GM12878 (cell line): Measurements from ENCODE around the gene PRRX1. TPM values are rescaled to one million over a fixed set of nuclear protein-coding genes. Genes with fewer than 3 reads are reported as not detected.

Experiments
- ATAC-seq: fragments of 200-7000 bp; cut with Tn5 transposase; 3 replicates; pipeline ENCODE4 v1.9.1; 2020; ENCODE audit warnings: mild to moderate bottlenecking, moderate library complexity
- BruUV-seq: library from RNA; stranded (reverse); fragments of 400-500 nt; replicated peaks from 2 replicates; lab custom pipeline; 2021; lab: Mats Ljungman, UMichigan
- CTCF ChIA-PET: fragments of 300-600 bp; sonication (Branson Sonifier 250); formaldehyde crosslinking; extraction: SDS; loops from one replicate; lab custom pipeline; 2021; ENCODE audit warnings: inconsistent platforms; lab: Yijun Ruan, JAX
- POLR2A ChIA-PET: fragments of 350-600 bp; formaldehyde crosslinking; extraction: SDS; loops from one replicate; lab custom pipeline; 2021; ENCODE audit warnings: inconsistent platforms; lab: Charles Lee
- RAD21 ChIA-PET: fragments of 300-600 bp; sonication (Branson Sonifier 250); formaldehyde crosslinking; loops from one replicate; lab custom pipeline; 2023; ENCODE audit warnings: antibody characterized with exemption; ENCODE audit not compliant: unreplicated experiment; lab: Charles Lee
- SMC1A ChIA-PET: fragments of 300-600 bp; sonication (Branson Sonifier 250); formaldehyde crosslinking; loops from one replicate; lab custom pipeline; 2023; ENCODE audit not compliant: unreplicated experiment, uncharacterized antibody; lab: Charles Lee
- DNase-seq: peaks from one replicate; pipeline ENCODE4 v3.0.0-alpha.2; 2011; ENCODE audit warnings: low read depth, low spot score
- FAIRE-seq: peaks from 3 replicates; lab custom pipeline; 2011; peaks lifted over from hg19 to GRCh38; lab: Jason Lieb, UNC
- H2AFZ ChIP-seq: 2 replicates; pipeline ENCODE4 v1.6.0; 2011; ENCODE audit warnings: low read depth, low read length, control low read depth; ENCODE audit not compliant: control insufficient read depth
- H3K27ac ChIP-seq: 2 replicates; pipeline ENCODE4 v1.5.1; 2011; ENCODE audit warnings: control low read depth; ENCODE audit not compliant: control insufficient read depth, insufficient read depth
- H3K27me3 ChIP-seq, 2 experiments: replicated peaks in 1 of 2; 2 replicates each; pipeline versions ENCODE4 v1.6.0 to v1.6.1; 2011; ENCODE audit warnings: low read length in 1 of 2; ENCODE audit not compliant: control insufficient read depth in 2 of 2, insufficient read depth in 2 of 2
- H3K36me3 ChIP-seq, 2 experiments: 2 replicates each; pipeline ENCODE4 v1.5.1; 2011; ENCODE audit warnings: low read length in 1 of 2; ENCODE audit not compliant: control insufficient read depth in 2 of 2, insufficient read depth in 2 of 2
- H3K4me1 ChIP-seq: 2 replicates; pipeline ENCODE4 v1.6.1; 2011; ENCODE audit warnings: mild to moderate bottlenecking, low read length, moderate library complexity, mixed read lengths; ENCODE audit not compliant: control insufficient read depth, insufficient read depth
- H3K4me2 ChIP-seq: 2 replicates; pipeline ENCODE4 v1.6.0; 2011; ENCODE audit warnings: control low read depth; ENCODE audit not compliant: control insufficient read depth, insufficient read depth
- H3K4me3 ChIP-seq: fragments of 200-600 bp; sonication (generic); 2 replicates; pipeline ENCODE4 v1.5.1; 2016
- H3K79me2 ChIP-seq: 2 replicates; pipeline ENCODE4 v1.6.0; 2011; ENCODE audit warnings: low read length; ENCODE audit not compliant: control insufficient read depth, insufficient read depth
- H3K9ac ChIP-seq: 2 replicates; pipeline ENCODE4 v1.8.0; 2011; ENCODE audit warnings: low read length, control low read depth, mixed read lengths; ENCODE audit not compliant: control insufficient read depth, insufficient read depth
- H3K9me3 ChIP-seq: replicated peaks from 3 replicates; pipeline ENCODE4 v1.5.1; 2011; ENCODE audit warnings: mild to moderate bottlenecking, low read length; ENCODE audit not compliant: control insufficient read depth, insufficient read depth
- H4K20me1 ChIP-seq: 2 replicates; pipeline ENCODE4 v1.6.0; 2011; ENCODE audit not compliant: control insufficient read depth, insufficient read depth
- EGR1 ChIP-seq, 2 experiments: IDR thresholded peaks; 1 replicate in 1 of 2; 2 replicates in 1 of 2; pipeline ENCODE4 v1.6.1; 2011 to 2012; ENCODE audit warnings: low read depth in 2 of 2, low read length in 2 of 2, borderline replicate concordance in 1 of 2, mild to moderate bottlenecking in 1 of 2, moderate library complexity in 1 of 2
- FOXM1 ChIP-seq: IDR thresholded peaks from 2 replicates; pipeline ENCODE4 v1.6.1; 2012; ENCODE audit warnings: low read depth, mild to moderate bottlenecking, inconsistent platforms, low read length, moderate library complexity
- GATAD2B ChIP-seq: fragments of 450-650 bp; conservative IDR thresholded peaks from 2 replicates; pipeline ENCODE4 v1.6.1; 2017; ENCODE audit warnings: low read depth, mild to moderate bottlenecking, moderate library complexity
- KAT2A ChIP-seq: conservative IDR thresholded peaks from 2 replicates; pipeline ENCODE4 v1.6.1; 2011; ENCODE audit warnings: low read depth, low read length; ENCODE audit not compliant: control insufficient read depth
- NFYA ChIP-seq: IDR thresholded peaks from 2 replicates; pipeline ENCODE4 v1.6.1; 2011; ENCODE audit warnings: low read depth, mild to moderate bottlenecking, low read length, improper control_type of control experiment, borderline replicate concordance
- NFYB ChIP-seq: IDR thresholded peaks from 2 replicates; pipeline ENCODE4 v1.6.1; 2011; ENCODE audit warnings: low read depth, mild to moderate bottlenecking, low read length, improper control_type of control experiment, moderate library complexity; ENCODE audit not compliant: insufficient read depth
- in situ Hi-C: fragments of 300-500 bp; cut with MboI; formaldehyde crosslinking; loops from 9 replicates; pipeline ENCODE4 v1.14.3; 2018; ENCODE audit warnings: mixed read lengths
- intact Hi-C: fragments of 100-400 bp; cut with micrococcal nuclease; formaldehyde crosslinking; loops from one replicate; pipeline ENCODE4 v1.14.2; 2022; ENCODE audit not compliant: unreplicated experiment
- polyA plus RNA-seq, 11 experiments: library from polyadenylated mRNA; depleted of rRNA in 4 of 11; unstranded in 6 of 11; stranded (reverse) in 5 of 11; fragments of >200 nt; fragmentation: Nextera tagmentation in 4 of 11; fragmentation: Illumina TruSeq in 1 of 11; extraction: Ambion mirVana in 4 of 11; extraction: Trizol in 1 of 11; gene quantifications; 1 replicate in 1 of 11; 2 replicates in 10 of 11; pipeline versions ENCODE4 v1.2.1 to v1.2.3, GENCODE V29; 2011 to 2016; ENCODE audit warnings: inconsistent platforms in 2 of 11, missing spikeins in 2 of 11, low read depth in 1 of 11
- total RNA-seq, 4 experiments: library from RNA; depleted of rRNA in 3 of 4; stranded (reverse); fragments of >200 nt in 3 of 4; fragmentation: Illumina TruSeq in 1 of 4; extraction: Trizol in 1 of 4; gene quantifications; 2 replicates each; pipeline versions ENCODE4 v1.2.1 to v1.2.3, GENCODE V29; 2013 to 2021
- TF ChIP-seq, protein P1 (sequence below): fragments of 450-650 bp; IDR thresholded peaks from 2 replicates; pipeline ENCODE4 v1.6.1; 2017; ENCODE audit warnings: low read depth, mild to moderate bottlenecking, moderate library complexity

Gene PRRX1
- total and polyA plus RNA-seq, 10 of the 15 experiments (the other 5 are each of a cell fraction or from before 2014, with no cell fraction given): 0.42 to 64.6 (median 1.5) TPM

DNA sequence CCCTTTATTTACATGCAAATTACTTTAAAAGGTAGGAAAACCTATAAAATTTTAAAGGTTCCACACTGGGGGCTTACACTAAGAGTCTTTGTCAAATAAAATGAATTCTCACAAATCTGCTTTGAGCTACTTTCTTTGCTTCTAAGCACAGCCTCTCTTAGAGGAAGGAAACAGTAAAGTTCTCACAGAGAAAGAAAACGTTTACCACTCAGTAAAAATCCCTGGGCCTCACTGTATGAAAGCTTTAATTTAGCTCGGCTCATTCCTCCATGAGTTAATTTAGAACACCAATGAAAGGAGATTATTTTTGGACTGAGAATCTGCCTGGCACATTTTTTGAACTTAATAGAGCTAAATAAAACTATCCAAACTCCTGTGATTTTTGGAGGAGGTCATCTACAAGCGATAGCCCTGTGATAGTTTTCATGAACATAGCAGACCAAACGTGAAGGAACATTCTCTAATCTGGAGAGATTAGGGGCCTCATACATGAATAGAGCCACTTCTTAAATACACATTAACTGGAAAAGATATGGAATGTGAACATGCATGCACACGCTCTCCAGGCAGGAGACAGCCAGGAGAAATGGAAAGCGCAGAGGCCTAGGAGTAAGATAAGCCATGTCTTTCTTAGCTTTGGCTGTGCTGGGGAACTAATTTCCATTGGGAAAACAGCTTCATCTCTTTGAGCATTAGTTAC lies 32.8 kb downstream of the PRRX1 start (continued):
- TF ChIP-seq, protein P1, sequence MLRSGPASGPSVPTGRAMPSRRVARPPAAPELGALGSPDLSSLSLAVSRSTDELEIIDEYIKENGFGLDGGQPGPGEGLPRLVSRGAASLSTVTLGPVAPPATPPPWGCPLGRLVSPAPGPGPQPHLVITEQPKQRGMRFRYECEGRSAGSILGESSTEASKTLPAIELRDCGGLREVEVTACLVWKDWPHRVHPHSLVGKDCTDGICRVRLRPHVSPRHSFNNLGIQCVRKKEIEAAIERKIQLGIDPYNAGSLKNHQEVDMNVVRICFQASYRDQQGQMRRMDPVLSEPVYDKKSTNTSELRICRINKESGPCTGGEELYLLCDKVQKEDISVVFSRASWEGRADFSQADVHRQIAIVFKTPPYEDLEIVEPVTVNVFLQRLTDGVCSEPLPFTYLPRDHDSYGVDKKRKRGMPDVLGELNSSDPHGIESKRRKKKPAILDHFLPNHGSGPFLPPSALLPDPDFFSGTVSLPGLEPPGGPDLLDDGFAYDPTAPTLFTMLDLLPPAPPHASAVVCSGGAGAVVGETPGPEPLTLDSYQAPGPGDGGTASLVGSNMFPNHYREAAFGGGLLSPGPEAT: no peak

DNA sequence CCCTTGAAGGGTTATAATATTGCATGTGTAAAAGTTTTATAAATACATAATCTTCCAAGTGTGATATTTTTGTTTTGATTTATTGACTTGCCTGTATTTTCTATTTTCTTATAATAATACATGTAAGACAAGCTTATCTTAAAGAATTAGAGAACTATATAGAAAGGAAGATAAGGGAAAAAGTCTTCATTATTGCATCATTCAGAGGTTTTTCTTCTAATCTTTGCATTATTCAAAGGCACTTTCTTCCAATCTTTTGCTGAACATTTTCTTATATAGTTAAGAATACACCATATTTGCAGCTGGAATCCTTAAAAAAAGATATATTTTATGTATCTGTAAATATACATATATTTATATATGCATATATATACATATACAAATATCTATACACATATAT lies 33.4 kb downstream of the PRRX1 start:
- no peaks in the 10 kb centered on the region for H3K9me3 ChIP-seq
- H4K20me1 ChIP-seq: no peaks in the 10 kb centered on the region
- no peak overlapping the region for H3K27ac ChIP-seq
- H3K79me2 ChIP-seq: no peaks in the 10 kb centered on the region
- no peak overlapping the region for H3K4me2 ChIP-seq
- no peak overlapping the region for H3K9ac ChIP-seq
- BruUV-seq: no TSS peak
- no peaks in the 10 kb centered on the region for H3K4me1 ChIP-seq
- H3K36me3 ChIP-seq: no peaks in the 10 kb centered on the region
- DNase-seq (no peak), ATAC-seq (no peak), FAIRE-seq (no peak)
- intact Hi-C loops: no loop called here
- ChIA-PET RAD21 (interaction anchor here (1.0 to 1.3 kb wide), 2 partner anchors 14 to 19 kb away, joined by 3 to 4 read pairs; no protein-coding TSS in a partner anchor), POLR2A (interaction anchor here (1.0 to 1.9 kb wide), 4 partner anchors 9 to 14 kb away, joined by 3 to 6 read pairs (median 4); no protein-coding TSS in a partner anchor), SMC1A (interaction anchor here (0.6 to 2.3 kb wide), 10 partner anchors 8 to 490 kb away, joined by 3 to 10 read pairs (median 4); no protein-coding TSS in a partner anchor), CTCF (interaction anchor here (0.6 to 5.5 kb wide), 4 partner anchors 10 to 192 kb away, joined by 3 to 53 read pairs (median 7); no protein-coding TSS in a partner anchor)
- in situ Hi-C loops: no loop called here
- TF ChIP-seq EGR1 (IDR thresholded peaks at IDR 0.05; ENCODE audit: borderline replicate concordance in 1 of 2, low read depth in 2 of 2, low read length in 2 of 2): no peak
- TF ChIP-seq FOXM1: no peak
- TF ChIP-seq GATAD2B: no peak
- no peak for TF ChIP-seq NFYA
- TF ChIP-seq NFYB: no peak
- no peak for TF ChIP-seq KAT2A
- H3K27me3 ChIP-seq: no peaks in the 10 kb centered on the region
- H2AFZ ChIP-seq: no peak overlapping the region
- no peak overlapping the region for H3K4me3 ChIP-seq
